GM12872 (cell line): ENCODE results near the gene KIN.

Source experiments
- CTCF ChIP-seq: IDR thresholded peaks from 3 replicates; pipeline ENCODE4 v1.5.1; 2011; ENCODE audit warnings: low read depth, mild to moderate bottlenecking, low read length, moderate library complexity; ENCODE audit not compliant: insufficient read depth

Gene KIN

GRCh38 chr10:7824251-7824650 lies 36.5 kb upstream of the KIN start:
- no peak for TF ChIP-seq CTCF

GRCh38 chr10:7819121-7819460 lies 31.3 kb upstream of the KIN start:
- TF ChIP-seq CTCF: peak; percentile 30; the same call in 2 of the 3 replicates

GRCh38 chr10:7818295-7819120 lies 30.7 kb upstream of the KIN start, which contains the start of gene TAF3:
TSS of gene TAF3 (plus strand) at chr10:7818505. CDS start at chr10:7818710, 205 bp downstream.
- TF ChIP-seq CTCF: no peak

GRCh38 chr10:7817984-7818294 lies 30.1 kb upstream of the KIN start:
- TF ChIP-seq CTCF: no peak

GRCh38 chr10:7817576-7817975 lies 29.8 kb upstream of the KIN start:
- no peak for TF ChIP-seq CTCF

GRCh38 chr10:7813481-7813880 lies 25.7 kb upstream of the KIN start:
- TF ChIP-seq CTCF: peak; percentile 20; the same call in 1 of the 3 replicates

- TF ChIP-seq CTCF: no peak
These were observed 23.2 kb upstream of the KIN start for GRCh38 chr10:7811000-7811399.

- no peak for TF ChIP-seq CTCF
These were observed 22.6 kb upstream of the KIN start for GRCh38 chr10:7810443-7810842.
